Coronary artery (tissue), 2 donors: ENCODE data around the gene C5AR2.

Experiments used
- DNase-seq: peaks from one replicate; pipeline ENCODE4 v3.0.0-alpha.2; 2017; ENCODE audit warnings: low spot score
- H3K27ac ChIP-seq, 2 donors: fragments of 200-600 bp; sonication (generic); one replicate each; pipeline ENCODE4 v1.5.1; 2016 to 2019
- H3K4me3 ChIP-seq: fragments of 200-600 bp; sonication (generic); 2 replicates; pipeline ENCODE4 v1.5.1; 2016; ENCODE audit warnings: mild to moderate bottlenecking, moderate library complexity
- CTCF ChIP-seq: fragments of 200-600 bp; sonication (generic); IDR thresholded peaks from one replicate; pipeline ENCODE4 v1.5.1; 2019; ENCODE audit warnings: antibody characterized with exemption

The C5AR2 gene

GRCh38 chr19:47305309-47305751, 26.6 kb upstream of the C5AR2 start:
- DNase-seq: no peak
- peak; percentile 88 for TF ChIP-seq CTCF
- H3K4me3 ChIP-seq: peak overlapping the region; percentile 28
- H3K27ac ChIP-seq: no peak overlapping the region

- no peak overlapping the region for H3K4me3 ChIP-seq
- DNase-seq: no peak
- no peak for TF ChIP-seq CTCF
- no peak overlapping the region for H3K27ac ChIP-seq
These were observed 25.7 kb upstream of the C5AR2 start for GRCh38 chr19:47306303-47306702.

GRCh38 chr19:47309038-47309437, 22.9 kb upstream of the C5AR2 start:
- peak overlapping the region; percentile 12 for H3K4me3 ChIP-seq
- TF ChIP-seq CTCF: no peak

GRCh38 chr19:47309608-47310007, 22.4 kb upstream of the C5AR2 start, which contains the start of gene C5AR1:
Gene C5AR1 (plus strand): TSS chr19:47309861. CDS start chr19:47309896, 35 bp downstream.
- no peak for DNase-seq
- peak within 1 kb of the TSS; percentile 46 for H3K4me3 ChIP-seq

More at GRCh38 chr19:47309038-47309437, 22.9 kb upstream of the C5AR2 start:
- peak overlapping the region in 1 of 2 donors; percentile 47 for H3K27ac ChIP-seq
- no peak for DNase-seq

GRCh38 chr19:47310323-47310722, 21.7 kb upstream of the C5AR2 start:
- Histone ChIP-seq H3K27ac (peak overlapping the region in 1 of 2 donors; percentile 59), H3K4me3 (peak overlapping the region; percentile 46)
- no peak for DNase-seq
- no peak for TF ChIP-seq CTCF

More at GRCh38 chr19:47309608-47310007, 22.4 kb upstream of the C5AR2 start, which contains the start of gene C5AR1:
- TF ChIP-seq CTCF: no peak
- H3K27ac ChIP-seq: peak within 1 kb of the TSS in 1 of 2 donors; percentile 59

- H3K4me3 ChIP-seq: peak overlapping the region; percentile 46
- DNase-seq: no peak
- H3K27ac ChIP-seq: peak overlapping the region in 1 of 2 donors; percentile 59
- TF ChIP-seq CTCF: no peak
These were observed 21.2 kb upstream of the C5AR2 start for GRCh38 chr19:47310819-47311218.

GRCh38 chr19:47312366-47313006, 19.5 kb upstream of the C5AR2 start:
- H3K4me3 ChIP-seq: peak overlapping the region; percentile 43
- no peak for DNase-seq
- H3K27ac ChIP-seq: peak overlapping the region in 1 of 2 donors; percentile 68
- TF ChIP-seq CTCF: no peak
